G401 (cell line): ENCODE results near the gene ANKMY1. TPM values are rescaled to one million over a fixed set of nuclear protein-coding genes. Genes with fewer than 3 reads are reported as not detected.
A peak's percentile ranks its signal among the peaks of the same experiment; 100 is the strongest.
"Not testable (repeated sequence)": the region's sequence is repeated elsewhere in the genome, so short reads cannot be mapped to it uniquely, and the experiment has no call there.

Source experiments
- DNase-seq: peaks from one replicate; pipeline ENCODE4 v3.0.0-alpha.2; 2015; ENCODE audit warnings: low spot score
- in situ Hi-C: cut with HindIII; loops from 2 replicates; pipeline ENCODE4 v1.10.0; 2016; ENCODE audit warnings: low sequenced_read_pairs, mixed read lengths
- total RNA-seq: library from RNA; depleted of rRNA; stranded (reverse); fragments of >200 nt; shearing (Covaris generic); gene quantifications from 2 replicates; pipeline ENCODE4 v1.2.3, GENCODE V29; 2014

ANKMY1 gene
- total RNA-seq, 1 experiment from 2014 or later: 14.7 TPM

GRCh38 chr2:240498958-240499260 is 58.9 kb downstream of the ANKMY1 start:
- DNase-seq: no peak
- in situ Hi-C loops: no loop called here

- in situ Hi-C loops: no loop called here
- DNase-seq: no peak
Measured at GRCh38 chr2:240498171-240498957, 59.4 kb downstream of the ANKMY1 start.

GRCh38 chr2:240497082-240497481 is 60.7 kb downstream of the ANKMY1 start:
- in situ Hi-C loops: not testable (repeated sequence)
- peak; percentile 19 for DNase-seq

- in situ Hi-C loops: not testable (repeated sequence)
- DNase-seq: peak; percentile 16
Measured at GRCh38 chr2:240494942-240495341, 62.8 kb downstream of the ANKMY1 start.

GRCh38 chr2:240494194-240494793 is 63.5 kb downstream of the ANKMY1 start:
- in situ Hi-C loops: no loop called here
- no peak for DNase-seq

GRCh38 chr2:240491483-240491882 is 66.3 kb downstream of the ANKMY1 start:
- in situ Hi-C loops: no loop called here
- DNase-seq: no peak

- in situ Hi-C loops: no loop called here
- DNase-seq: no peak
Measured at GRCh38 chr2:240482141-240482540, 75.6 kb downstream of the ANKMY1 start.

GRCh38 chr2:240481720-240482119 is 76.1 kb downstream of the ANKMY1 start:
- no peak for DNase-seq
- in situ Hi-C loops: no loop called here

- in situ Hi-C loops: no loop called here
- no peak for DNase-seq
Measured at GRCh38 chr2:240480834-240481623, 76.8 kb downstream of the ANKMY1 start.

- in situ Hi-C loops: no loop called here
- DNase-seq: no peak
Measured at GRCh38 chr2:240479111-240479501, 78.7 kb downstream of the ANKMY1 start.

GRCh38 chr2:240478346-240479110 is 79.3 kb downstream of the ANKMY1 start:
- in situ Hi-C loops: no loop called here
- no peak for DNase-seq

GRCh38 chr2:240477916-240478315 is 79.9 kb downstream of the ANKMY1 start:
- in situ Hi-C loops: no loop called here
- no peak for DNase-seq

GRCh38 chr2:240473211-240473610 is 84.6 kb downstream of the ANKMY1 start:
- no peak for DNase-seq
- in situ Hi-C loops: no loop called here

- in situ Hi-C loops: no loop called here
- no peak for DNase-seq
Measured at GRCh38 chr2:240472078-240472790, 85.6 kb downstream of the ANKMY1 start.

- in situ Hi-C loops: no loop called here
- no peak for DNase-seq
Measured at GRCh38 chr2:240469740-240470139, 88.0 kb downstream of the ANKMY1 start.

- in situ Hi-C loops: no loop called here
- DNase-seq: no peak
Measured at GRCh38 chr2:240469239-240469636, 88.5 kb downstream of the ANKMY1 start.

- peak; percentile 27 for DNase-seq
- in situ Hi-C loops: no loop called here
Measured at GRCh38 chr2:240468303-240469238, 89.2 kb downstream of the ANKMY1 start.
